Heart right ventricle (tissue), 16 donors: ENCODE data around the gene STK39. TPM values are rescaled to one million over a fixed set of nuclear protein-coding genes. Genes with fewer than 3 reads are reported as not detected.
A peak's percentile ranks its signal among the peaks of the same experiment; 100 is the strongest.

Source experiments
- ATAC-seq, 8 donors: fragments of 200-7000 bp; cut with Tn5 transposase; one replicate each; pipeline ENCODE4 v1.9.1; 2020; ENCODE audit warnings: mild to moderate bottlenecking in 8 of 8, moderate library complexity in 8 of 8, moderate number of reproducible peaks in 1 of 8
- DNase-seq, 2 donors: peaks; one replicate each; pipeline ENCODE4 v3.0.0-alpha.2; 2020
- H3K27ac ChIP-seq, 10 donors: fragments of 200-600 bp; sonication (generic) in 2 of 10; one replicate each; pipeline versions ENCODE4 v1.5.0 to v1.8.0; 2020 to 2022; ENCODE audit warnings: mild to moderate bottlenecking in 3 of 10
- H3K27me3 ChIP-seq, 7 donors: fragments of 200-600 bp; one replicate each; pipeline ENCODE4 v1.8.0; 2021 to 2022; ENCODE audit warnings: mild to moderate bottlenecking in 2 of 7
- H3K36me3 ChIP-seq, 9 donors: fragments of 200-600 bp; sonication (generic) in 1 of 9; one replicate each; pipeline versions ENCODE4 v1.5.0 to v1.8.0; 2020 to 2022; ENCODE audit warnings: mild to moderate bottlenecking in 2 of 9
- H3K4me1 ChIP-seq, 9 donors: fragments of 200-600 bp; sonication (generic) in 1 of 9; one replicate each; pipeline versions ENCODE4 v1.5.0 to v1.8.0; 2020 to 2022; ENCODE audit warnings: mild to moderate bottlenecking in 4 of 9
- H3K4me3 ChIP-seq, 10 donors: fragments of 200-600 bp; sonication (generic) in 2 of 10; one replicate each; pipeline versions ENCODE4 v1.5.0 to v1.8.0; 2020 to 2022; ENCODE audit warnings: mild to moderate bottlenecking in 7 of 10, moderate library complexity in 2 of 10
- H3K9me3 ChIP-seq, 11 donors: fragments of 200-600 bp in 10 of 11; sonication (generic) in 2 of 11; one replicate each; pipeline versions ENCODE4 v1.5.0 to v1.8.0; 2013 to 2022; ENCODE audit warnings: mild to moderate bottlenecking in 2 of 11, control low read depth in 1 of 11, moderate library complexity in 1 of 11
- CTCF ChIP-seq, 9 donors: fragments of 200-600 bp; sonication (generic) in 2 of 9; IDR thresholded peaks; one replicate each; pipeline versions ENCODE4 v1.5.0 to v1.8.0; 2021 to 2022; ENCODE audit warnings: antibody characterized with exemption in 9 of 9, mild to moderate bottlenecking in 5 of 9, moderate library complexity in 1 of 9
- WGBS, 2 donors: extraction: QIAGEN DNeasy Blood & Tissue Kit; methylation state at CpG; one replicate each; pipeline ENCODE4 v1.1.7; 2013; ENCODE audit warnings: inconsistent platforms in 1 of 2; 5-methylcytosine and 5-hydroxymethylcytosine counted together
- intact Hi-C, 10 donors: fragments of 100-400 bp; cut with DNase I; formaldehyde crosslinking; loops; one replicate each; pipeline versions ENCODE4 v1.11.1 to v1.14.2; 2022
- polyA plus RNA-seq, 2 donors: library from polyadenylated mRNA; stranded (reverse); fragments of 200-250 nt; gene quantifications; one replicate each; pipeline ENCODE4 v1.2.3, GENCODE V29; 2013
- total RNA-seq, 10 donors: library from RNA; stranded (reverse); fragmentation: NEBNext Ultra II Directional in 3 of 10; extraction: Animal tissue kit (Norgen Biotek cat#: 25700) in 3 of 10; gene quantifications; one replicate each; pipeline versions ENCODE4 v1.2.1 to v1.2.4, GENCODE V29; 2021 to 2023
- donor health status: Arrhythmogenic right ventricular cardiomyopathy.
- donor health status: ischemic (EF 13 %, LVEDD 7.1; RV severe dilation, severe dysfunction).
- donor health status: healthy with polysubstance abuse.
- donor health status: DM: no; HTN: yes; CAD: no.
- donor health status: DM: no; HTN: no; CAD: no.
- donor health status: ischemic (EF 25% LVEDD 6.9; RV normal size, moderate dysfunction).
- donor health status: ischemic (EF 25% LVEDD 5.7; RV mildly dilated, moderate dysfunction).
- donor health status: healthy.
- donor health status: DM: yes; HTN: yes; CAD: no.
- donor health status: Ischemic cardiomyopathy.
- donor health status: ischemic (EF 35%, LVEDD 5.7; RV mildly dilated, moderate dysfunction).
- donor health status: nonischemic (EF 11% LVEDD 7.7; RV severe dilation, severe dysfunction).
- donor health status: DM: yes; HTN: yes; CAD: no.
- donor health status: PGD.
- donor health status: ischemic (EF 29% LVEDD 5.4; RV normal size, mild dysfunction).
- donor health status: nonischemic (EF 23%, LVEDD 6.1; RV moderate dilation, normal function).

STK39 gene
- total and polyA plus RNA-seq, 12 donors: 15.2 to 35.5 (median 19.6) TPM

- no peaks in the 10 kb centered on the region for H3K27me3 ChIP-seq
- peak overlapping the region in 6 of 10 donors; percentile 49 to 76 (median 56) for H3K27ac ChIP-seq
- WGBS, 2 donors: 38 to 63% methylated on average over 3 of the region's 3 CpGs
- ATAC-seq: peak in 7 of 8 donors; percentile 33 to 84 (median 71)
- peaks cover 0 to 56% (median 25%) of the 10 kb centered on the region in 9 donors for H3K4me1 ChIP-seq
- H3K36me3 ChIP-seq: no peaks in the 10 kb centered on the region
- no peaks in the 10 kb centered on the region for H3K9me3 ChIP-seq
- no peak for TF ChIP-seq CTCF (IDR thresholded peaks at IDR 0.05)
- no peak for DNase-seq
- H3K4me3 ChIP-seq: no peak overlapping the region
- intact Hi-C loops: no loop called here
These were observed 25.3 kb downstream of the STK39 start for GRCh38 chr2:168222088-168222487.

- 64 to 70% methylated on average over 11 of the region's 11 CpGs for WGBS, 2 donors
- intact Hi-C loops: no loop called here
- peak overlapping the region in 6 of 10 donors; percentile 49 to 76 (median 56) for H3K27ac ChIP-seq
- H3K27me3 ChIP-seq: no peaks in the 10 kb centered on the region
- H3K4me1 ChIP-seq: peaks cover 0 to 56% (median 25%) of the 10 kb centered on the region in 9 donors
- DNase-seq (no peak), ATAC-seq (peak in 1 of 8 donors; percentile 13)
- TF ChIP-seq CTCF (IDR thresholded peaks at IDR 0.05): no peak
- H3K9me3 ChIP-seq: no peaks in the 10 kb centered on the region
- H3K4me3 ChIP-seq: no peak overlapping the region
- H3K36me3 ChIP-seq: no peaks in the 10 kb centered on the region
These were observed 26.2 kb downstream of the STK39 start for GRCh38 chr2:168220965-168221819.

GRCh38 chr2:168217920-168218319 lies 29.5 kb downstream of the STK39 start:
- 45 to 67% methylated on average over 2 of the region's 2 CpGs for WGBS, 2 donors
- peaks cover 0 to 65% (median 29%) of the 10 kb centered on the region in 9 donors for H3K4me1 ChIP-seq

More at GRCh38 chr2:168217920-168218319, 29.5 kb downstream of the STK39 start:
- ATAC-seq (no peak), DNase-seq (no peak)
- no peak for TF ChIP-seq CTCF (IDR thresholded peaks at IDR 0.05)
- intact Hi-C loops: no loop called here
- Histone ChIP-seq H3K36me3 (no peaks in the 10 kb centered on the region), H3K4me3 (no peak overlapping the region), H3K9me3 (no peaks in the 10 kb centered on the region), H3K27ac (no peak overlapping the region), H3K27me3 (no peaks in the 10 kb centered on the region)
